ENCODE results near the gene S100B.

Gene S100B

DNA sequence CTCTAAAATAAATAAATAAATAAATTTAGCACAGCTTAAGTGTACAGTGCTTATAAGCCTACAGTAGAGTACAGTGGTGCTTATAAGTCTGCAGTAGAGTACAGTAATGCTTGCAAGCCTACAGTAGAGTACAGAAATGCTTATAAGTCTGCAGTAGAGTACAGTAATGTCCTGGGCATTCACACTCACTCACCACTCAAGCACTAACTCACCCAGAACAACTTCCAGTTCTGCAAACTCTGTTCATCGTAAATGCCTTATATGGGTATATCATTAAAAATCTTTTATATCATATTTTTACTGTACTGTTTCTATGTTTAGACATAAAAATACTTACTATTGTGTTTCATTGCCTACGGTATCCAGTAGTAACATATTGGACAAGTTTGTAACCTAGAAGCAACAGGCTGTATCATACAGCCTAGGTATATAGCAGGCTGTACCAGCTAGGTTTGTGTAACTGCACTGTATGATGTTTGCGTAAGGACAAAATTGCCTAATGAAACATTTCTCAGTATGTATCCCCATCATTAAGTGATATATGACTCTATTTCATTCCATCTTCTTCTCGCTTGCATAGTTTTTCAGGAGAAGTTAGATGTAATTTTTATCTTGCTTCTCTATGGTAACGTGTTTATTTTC, 14.0 kb upstream of the S100B start:
- TF ChIP-seq, protein P1, sequence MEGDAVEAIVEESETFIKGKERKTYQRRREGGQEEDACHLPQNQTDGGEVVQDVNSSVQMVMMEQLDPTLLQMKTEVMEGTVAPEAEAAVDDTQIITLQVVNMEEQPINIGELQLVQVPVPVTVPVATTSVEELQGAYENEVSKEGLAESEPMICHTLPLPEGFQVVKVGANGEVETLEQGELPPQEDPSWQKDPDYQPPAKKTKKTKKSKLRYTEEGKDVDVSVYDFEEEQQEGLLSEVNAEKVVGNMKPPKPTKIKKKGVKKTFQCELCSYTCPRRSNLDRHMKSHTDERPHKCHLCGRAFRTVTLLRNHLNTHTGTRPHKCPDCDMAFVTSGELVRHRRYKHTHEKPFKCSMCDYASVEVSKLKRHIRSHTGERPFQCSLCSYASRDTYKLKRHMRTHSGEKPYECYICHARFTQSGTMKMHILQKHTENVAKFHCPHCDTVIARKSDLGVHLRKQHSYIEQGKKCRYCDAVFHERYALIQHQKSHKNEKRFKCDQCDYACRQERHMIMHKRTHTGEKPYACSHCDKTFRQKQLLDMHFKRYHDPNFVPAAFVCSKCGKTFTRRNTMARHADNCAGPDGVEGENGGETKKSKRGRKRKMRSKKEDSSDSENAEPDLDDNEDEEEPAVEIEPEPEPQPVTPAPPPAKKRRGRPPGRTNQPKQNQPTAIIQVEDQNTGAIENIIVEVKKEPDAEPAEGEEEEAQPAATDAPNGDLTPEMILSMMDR (conservative IDR thresholded peaks at IDR 0.05): no peak
- no peak overlapping the region for H3K27ac ChIP-seq

DNA sequence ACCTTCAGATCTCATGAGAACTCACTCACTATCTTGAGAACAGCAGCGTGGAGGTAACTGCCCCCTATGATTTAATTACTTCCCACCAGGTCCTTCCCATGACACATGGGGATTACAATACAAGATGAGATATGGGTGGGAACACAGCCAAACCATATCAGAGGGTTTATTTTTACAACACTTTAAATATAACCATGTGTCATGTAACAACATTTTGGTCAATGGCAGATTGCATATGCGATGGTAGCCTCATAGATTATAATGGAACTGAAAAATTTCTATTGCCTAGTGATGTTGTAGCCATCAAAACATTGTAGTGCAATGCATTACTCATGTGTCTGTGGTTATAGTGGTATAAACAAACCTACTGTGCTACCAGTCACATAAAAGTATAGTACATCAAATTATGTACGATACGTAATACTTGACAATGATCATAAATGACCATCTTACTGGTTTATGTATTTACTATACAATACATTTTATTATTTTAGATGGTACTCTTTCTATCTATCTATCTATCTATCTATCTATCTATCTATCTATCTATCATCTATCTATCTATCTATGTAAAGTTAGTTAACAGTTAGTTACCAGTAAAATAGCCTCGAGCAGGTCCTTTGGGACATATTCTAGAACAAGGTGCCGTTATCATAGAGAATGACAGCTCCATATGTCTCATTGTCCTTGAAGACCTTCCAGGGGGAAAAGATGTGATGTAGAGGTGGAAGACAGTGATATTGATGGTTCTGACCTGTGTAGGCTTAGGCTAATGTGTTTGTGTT, 12.6 kb upstream of the S100B start:
- TF ChIP-seq, protein P1 (conservative IDR thresholded peaks at IDR 0.05): no peak
- H3K27ac ChIP-seq: no peak overlapping the region

DNA sequence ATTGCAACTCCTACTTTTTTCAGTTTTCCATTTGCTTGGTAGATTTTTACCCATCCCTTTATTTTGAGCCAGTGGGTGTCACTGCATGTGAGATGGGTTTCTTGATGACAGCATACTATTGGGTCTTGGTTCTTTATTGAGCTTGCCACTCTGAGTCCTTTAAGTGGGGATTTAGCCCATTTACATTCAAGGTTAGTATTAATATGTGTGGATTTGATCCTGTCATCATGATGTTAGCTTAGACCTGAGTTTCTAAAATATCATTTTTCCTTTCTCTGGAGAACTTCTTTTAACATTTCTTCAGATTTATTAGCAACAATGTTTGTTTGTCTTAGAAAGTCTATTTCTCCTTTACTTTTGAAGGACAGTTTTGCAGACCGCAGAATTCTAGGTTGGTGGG, 11.8 kb upstream of the S100B start:
- TF ChIP-seq, protein P1 (conservative IDR thresholded peaks at IDR 0.05): no peak
- H3K27ac ChIP-seq: no peak overlapping the region

DNA sequence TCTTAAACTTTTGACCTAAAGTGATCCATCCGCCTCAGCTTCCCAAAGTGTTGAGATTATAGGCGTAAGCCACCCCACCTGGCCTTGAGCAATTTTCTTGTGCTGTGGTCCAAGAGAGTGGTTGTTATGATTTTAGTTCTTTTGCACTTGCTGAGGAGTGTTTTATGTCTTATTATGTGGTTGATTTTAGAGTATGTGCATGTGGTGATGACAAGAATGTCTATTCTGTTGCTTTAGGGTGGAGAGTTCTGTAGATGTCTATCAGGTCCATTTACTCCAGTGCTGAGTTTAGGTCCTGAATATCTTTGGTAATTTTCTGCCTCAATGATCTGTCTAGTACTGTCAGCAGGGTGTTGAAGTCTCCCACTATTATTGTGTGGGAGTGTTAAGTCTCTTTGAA, 11.2 kb upstream of the S100B start:
- H3K27ac ChIP-seq: no peak overlapping the region
- TF ChIP-seq, protein P1 (conservative IDR thresholded peaks at IDR 0.05): no peak

DNA sequence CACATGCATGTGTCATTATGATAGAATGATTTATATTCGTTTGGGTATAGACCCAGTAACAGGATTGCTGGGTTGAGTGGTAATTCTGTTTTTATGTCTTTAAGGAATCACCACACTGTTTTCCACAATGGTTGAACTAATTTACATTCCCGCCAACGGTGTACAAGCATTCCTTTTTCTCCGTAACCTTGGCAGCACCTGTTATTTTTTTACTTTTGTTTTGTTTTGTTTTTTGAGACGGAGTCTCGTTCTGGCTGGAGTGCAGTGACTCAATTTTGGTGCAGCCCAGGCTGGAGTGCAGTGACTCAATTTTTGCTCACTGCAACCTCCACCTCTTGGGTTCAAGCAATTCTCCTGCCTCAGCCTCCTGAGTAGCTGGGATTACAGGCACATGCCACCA, 8.5 kb upstream of the S100B start:
- H3K27ac ChIP-seq: no peak overlapping the region
- TF ChIP-seq, protein P1 (conservative IDR thresholded peaks at IDR 0.05): no peak

DNA sequence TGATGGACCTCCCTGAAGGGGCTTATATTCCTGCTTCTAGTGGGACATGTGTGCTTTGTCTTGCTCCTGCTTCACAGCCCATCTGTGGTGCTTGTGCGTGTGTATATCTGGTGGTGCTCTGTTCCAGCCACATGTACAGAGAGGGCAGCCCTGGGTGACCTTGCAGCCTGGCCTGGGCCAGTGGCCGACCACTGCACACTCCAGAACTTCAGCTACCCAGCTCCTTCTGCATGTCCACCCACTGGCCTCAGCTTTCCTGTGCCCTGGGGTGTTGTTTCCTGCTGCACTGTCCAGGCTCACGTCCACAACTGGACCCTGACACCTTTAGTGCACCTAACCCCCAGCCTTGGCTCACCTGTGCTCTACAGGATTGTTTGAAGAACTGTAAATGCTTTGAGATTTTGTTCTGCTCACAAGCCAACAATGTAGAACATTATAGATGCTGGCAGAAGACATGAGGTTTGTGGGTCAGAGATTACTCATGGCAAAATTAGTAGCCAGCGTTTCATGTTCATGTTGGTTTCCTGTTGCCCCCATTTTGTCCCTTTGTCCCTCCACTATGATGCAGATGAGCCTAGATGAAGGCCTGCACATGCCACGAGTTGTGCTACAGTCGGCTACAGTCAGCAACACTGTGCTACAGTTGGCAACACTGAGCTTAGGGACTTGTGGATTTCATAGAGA, 5.3 kb upstream of the S100B start:
- TF ChIP-seq, protein P1 (conservative IDR thresholded peaks at IDR 0.05): no peak
- H3K27ac ChIP-seq: no peak overlapping the region

DNA sequence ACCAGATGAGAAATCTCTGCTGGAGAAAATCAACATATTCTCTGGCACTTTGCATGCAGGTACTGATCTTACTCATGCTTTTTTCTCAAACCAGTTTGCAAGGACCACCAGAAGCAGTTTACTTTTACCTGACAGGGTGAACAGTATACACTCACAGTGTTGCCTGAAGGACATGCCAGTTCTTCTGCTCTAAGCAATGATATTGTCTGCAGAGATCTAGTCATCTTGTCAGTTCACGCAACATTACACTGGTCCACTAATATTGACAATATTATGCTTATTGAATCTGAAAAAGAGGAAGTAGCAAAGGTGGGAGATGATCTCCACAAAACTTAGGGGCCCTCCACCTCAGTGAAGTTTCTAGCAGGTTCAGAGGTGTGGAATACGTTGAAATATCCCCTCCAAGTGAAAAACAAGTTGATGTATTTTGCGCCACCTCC, 3.8 kb upstream of the S100B start:
- TF ChIP-seq, protein P1 (conservative IDR thresholded peaks at IDR 0.05): no peak
- H3K27ac ChIP-seq: no peak overlapping the region
